Dedifferentiated amniotic fluid mesenchymal stem cell (primary cell): Measurements from ENCODE around the gene HOMER1.

Source experiments
- DNase-seq: peaks from one replicate; pipeline ENCODE4 v3.0.0-alpha.2; 2016; ENCODE audit errors: extremely low spot score

Gene HOMER1

DNA sequence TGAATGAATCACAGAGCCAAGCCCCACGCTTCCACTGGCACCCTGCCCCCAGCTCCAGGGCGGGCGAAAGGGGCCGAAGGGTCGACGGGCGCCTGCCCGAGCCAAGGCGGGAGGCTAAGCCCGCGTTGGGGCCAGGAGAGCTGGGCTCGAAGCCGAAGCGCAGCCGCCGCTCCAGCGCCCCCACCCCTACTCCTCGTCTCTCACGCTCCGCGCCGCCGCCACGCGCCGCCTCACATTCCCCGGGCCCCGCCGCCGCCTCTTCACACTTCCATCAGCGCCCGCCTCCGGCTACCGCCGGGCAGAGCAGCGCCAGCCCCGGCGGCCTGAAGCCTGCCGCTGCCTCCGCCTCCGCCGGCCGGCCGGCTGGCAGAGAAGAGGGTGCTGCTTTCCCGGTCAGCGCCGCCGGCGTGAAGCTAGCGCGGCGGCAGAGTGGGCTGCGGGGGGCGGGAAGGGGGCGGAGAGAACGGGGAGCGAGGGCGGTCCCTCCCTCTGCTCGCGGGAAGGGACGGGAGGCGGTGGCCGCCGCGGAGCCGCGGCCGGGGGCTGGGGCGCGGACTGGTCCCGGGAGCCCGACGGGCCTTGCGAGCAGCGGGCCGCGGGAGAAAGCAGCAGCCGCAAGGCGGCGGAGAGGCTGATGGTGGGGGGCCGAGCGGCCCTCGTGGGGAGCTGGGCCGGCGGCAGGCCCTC, at the start of gene HOMER1:
Gene HOMER1 (minus strand): TSS at position 431 of the 687 bp plus-strand sequence. CDS start 1,360 bp downstream, outside the sequence.
- peak; percentile 63 for DNase-seq

- no peak for DNase-seq
These were observed 49.3 kb upstream of the HOMER1 start for GRCh38 chr5:79563247-79563590.

DNA sequence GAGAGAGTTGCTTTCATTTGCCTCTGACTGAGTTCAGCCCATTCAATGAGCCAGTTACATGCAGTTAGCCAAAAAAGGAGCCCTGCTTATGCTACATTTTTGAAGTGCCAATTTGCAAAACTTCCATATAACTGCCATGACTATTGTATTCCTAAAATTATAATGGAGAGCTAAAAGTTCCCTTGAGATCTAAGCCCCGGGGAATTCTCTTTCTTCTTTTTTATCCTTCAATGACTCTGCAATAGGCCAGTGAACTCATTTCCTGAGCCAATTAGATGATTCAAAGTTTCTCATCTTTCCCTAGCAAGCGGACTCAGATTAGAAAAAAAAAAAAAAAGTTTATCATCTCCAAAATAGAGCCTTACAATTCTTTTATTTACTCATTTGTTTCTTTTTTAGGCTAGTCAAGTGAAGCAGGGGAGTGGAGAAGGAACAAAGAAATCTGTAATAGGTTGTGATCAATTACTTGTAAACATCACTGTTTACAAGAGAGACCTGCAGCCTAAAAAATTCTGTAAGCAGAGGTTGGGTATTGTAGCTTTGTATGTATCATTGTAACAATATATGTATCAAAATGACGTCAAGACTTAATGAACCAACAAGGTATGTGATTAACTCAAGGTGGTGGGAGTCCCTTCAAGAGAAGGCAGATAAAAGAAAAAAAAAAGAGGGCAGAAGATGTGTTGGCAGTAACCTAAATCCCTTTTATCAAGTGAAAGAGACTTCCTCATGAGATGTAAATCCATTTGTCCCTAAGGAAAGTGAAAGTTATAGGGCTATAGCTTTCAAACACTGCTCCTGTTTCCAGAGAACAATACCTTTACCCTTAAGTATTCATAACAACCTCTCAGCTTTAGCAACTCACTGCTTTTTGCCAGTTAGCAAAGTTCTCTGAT, 48.7 kb upstream of the HOMER1 start:
- peak; percentile 65 for DNase-seq

DNA sequence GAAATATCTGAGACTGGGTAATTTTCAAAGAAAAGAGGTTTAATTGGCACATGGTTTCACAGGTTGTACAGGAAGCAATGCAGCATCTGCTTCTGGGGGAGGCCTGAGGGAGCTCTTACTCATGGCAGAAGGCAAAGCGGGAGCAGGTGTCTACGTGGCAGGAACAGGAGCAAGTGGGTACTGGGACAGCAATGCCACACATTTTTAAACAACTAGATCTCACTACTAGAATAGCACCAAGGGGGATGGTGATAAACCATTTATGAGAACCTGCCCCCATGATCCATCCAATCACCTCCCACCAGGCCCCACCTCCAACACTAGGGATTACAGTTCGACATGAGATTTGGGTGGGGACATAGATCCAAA, 47.6 kb upstream of the HOMER1 start:
- DNase-seq, result no peak

DNA sequence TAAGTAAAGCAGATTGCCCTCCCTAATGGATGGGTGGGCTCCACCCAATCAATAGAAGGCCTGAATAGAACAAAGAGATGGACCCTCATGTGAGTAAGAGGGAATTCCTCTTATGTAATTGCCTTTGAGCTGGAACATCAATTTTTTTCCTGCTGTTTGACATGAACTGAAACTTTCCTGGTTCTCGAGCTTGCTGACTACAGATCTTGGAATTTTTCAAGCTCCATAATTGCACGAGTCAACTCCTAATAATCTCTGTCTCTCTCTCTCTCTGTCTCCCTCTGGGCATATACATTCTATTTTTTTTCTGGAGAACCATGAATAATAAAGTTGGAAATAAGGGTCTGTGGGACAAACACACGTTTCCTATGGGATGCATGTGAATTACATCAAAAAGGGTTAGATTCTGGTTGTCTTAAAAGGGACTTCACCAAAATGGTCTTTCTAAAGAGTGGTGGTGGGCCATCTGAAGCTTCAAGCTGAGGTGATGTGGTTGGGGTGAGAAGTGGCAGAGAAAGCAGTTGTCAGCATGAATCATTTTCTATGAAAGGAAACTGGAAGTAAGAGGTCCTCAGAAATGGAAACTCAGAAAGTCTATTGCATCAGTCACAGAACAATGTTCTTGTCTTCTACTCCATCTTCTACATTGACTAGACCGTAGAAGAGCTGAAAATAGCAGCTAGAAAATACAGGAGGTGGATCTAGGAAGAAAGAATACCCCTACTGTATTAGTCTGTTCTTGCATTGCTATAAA, 47.0 kb upstream of the HOMER1 start:
- peak; percentile 24 for DNase-seq

GRCh38 chr5:79555418-79555817, 41.5 kb upstream of the HOMER1 start:
- DNase-seq, result no peak

DNA sequence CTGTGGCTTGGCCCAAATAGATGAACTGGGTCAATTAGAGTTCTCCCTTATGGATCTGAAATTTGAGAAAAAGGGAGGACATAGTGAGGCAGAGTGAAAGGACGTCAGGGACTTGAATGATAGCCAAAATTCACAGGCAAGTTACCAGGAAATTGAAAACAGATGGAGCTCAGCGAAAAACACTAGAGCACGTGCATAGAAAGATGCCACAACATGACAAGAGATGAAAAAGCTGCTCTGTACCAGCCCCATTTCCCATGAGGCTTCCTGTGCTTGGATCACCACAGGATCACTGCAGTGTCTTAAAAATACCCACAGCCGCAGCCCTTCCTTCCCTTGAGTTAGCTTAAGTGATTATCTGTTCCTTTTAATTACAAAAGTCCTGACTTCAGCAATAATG, 39.0 kb upstream of the HOMER1 start:
- DNase-seq, result no peak

GRCh38 chr5:79547982-79548381, 34.0 kb upstream of the HOMER1 start:
- DNase-seq, result no peak

GRCh38 chr5:79547429-79547822, 33.5 kb upstream of the HOMER1 start:
- DNase-seq, result no peak

DNA sequence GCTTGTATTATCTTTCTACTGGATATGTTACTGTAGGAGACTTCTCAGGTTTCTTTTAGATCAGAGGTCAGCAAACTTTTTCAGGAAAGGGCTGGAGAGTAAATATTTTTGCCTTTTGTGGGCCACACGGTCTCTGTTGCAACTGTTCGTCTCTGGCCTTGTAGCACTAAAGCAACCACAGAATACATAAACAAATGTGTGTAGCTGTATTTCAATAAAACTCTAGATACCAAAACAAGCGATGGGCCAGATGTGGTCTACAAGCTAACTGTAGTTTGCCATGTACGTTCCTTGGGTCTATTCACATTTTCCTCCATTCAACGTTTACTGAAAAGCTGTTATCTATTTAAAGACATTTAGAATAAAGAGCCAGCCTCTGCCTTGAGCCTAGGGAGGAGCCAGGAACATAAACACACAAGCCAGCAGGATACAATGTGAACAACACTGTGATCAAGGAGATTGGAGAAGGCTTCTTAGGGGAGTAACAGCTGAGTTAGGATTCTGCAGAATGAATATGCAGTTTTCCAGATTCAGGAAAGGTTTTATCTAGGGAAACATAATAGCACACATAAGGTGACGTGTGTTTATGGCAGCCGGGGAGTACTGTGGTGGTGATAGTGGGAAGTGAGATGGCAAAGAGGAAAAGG, 33.0 kb upstream of the HOMER1 start:
- DNase-seq, result no peak

GRCh38 chr5:79544131-79544530, 30.2 kb upstream of the HOMER1 start:
- DNase-seq, result no peak

GRCh38 chr5:79540939-79541338, 27.0 kb upstream of the HOMER1 start:
- DNase-seq, result no peak

DNA sequence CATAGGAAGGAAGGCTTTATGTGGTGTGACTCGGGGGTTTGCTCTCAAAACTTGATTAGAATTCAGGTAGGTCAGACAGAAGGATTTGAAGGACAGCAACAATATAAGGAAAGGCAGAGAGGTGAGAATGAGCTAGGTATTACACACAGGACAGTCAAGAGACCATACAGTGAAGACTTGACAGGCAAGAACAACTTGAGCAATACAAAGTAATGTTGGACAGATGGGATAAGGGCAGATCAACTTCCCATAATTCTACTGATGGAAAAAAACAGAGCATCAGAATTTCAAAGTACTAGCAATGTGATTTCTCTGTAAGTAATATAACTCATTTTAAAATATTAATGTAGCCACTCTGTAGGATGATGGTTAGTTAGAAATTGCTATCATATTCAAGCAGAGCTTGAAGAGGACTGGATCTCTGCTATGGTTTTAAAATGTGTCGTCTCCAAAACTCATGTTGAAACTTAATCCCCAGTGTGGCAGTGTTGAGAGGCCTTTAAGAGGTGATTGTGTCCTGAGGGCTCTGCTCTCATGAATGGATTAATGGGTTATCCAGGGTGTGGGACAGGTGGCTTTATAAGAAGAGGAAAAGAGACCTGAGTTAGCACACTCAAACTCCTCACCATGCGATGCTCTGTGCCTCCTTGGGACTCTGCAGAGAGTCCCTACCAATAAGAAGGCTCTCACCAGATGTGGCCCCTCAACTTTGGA, 22.4 kb upstream of the HOMER1 start:
- no peak for DNase-seq

DNA sequence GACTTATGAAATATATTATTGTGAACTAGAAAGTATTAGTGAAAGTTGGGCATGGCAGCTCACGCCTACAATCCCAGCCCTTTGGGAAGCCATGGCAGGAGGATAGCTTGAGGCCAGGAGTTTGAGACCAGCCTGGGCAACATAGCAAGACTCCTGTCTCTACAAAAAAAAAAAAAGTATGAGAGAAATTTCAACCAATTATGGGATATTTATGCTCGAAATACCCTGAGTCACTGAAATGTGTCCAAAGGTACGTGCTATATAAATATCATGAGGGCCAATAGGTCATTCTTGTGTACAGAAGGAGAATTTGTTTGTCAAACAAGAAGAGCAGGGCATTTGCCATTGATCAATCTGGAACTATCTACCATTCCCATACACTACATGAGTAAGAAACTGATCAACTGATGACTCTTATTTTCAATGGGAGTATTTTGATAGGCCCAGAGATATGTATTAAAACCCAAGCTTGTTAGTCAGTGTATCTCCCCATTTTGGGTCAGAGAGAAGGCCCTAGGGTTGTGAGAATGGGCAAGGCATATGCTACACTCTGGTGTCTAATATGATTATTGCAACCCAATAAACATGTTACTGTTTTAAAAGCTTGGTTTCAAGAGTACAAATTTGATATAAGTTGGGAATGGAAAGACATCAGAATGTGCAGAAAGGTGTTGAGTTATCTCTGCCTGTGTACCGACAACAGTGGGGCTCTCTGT, 21.7 kb upstream of the HOMER1 start:
- DNase-seq, result no peak

DNA sequence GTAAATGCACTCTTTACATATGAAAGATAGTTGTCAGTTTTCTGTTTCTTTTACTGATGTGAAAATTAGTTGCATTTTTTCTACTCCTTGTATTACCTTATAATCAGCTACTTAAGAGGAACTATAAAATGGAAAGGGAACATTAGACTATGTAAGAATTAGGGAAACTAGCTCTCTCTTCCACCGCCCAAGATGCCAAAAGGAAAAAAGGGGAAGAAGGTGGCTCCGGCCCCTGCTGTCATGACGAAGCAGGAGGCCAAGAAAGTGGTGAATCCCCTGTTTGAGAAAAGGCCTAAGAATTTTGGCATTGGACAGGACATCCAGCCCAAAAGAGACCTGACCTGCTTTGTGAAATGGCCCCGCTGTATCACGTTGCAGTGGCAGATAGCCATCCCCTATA, 15.2 kb upstream of the HOMER1 start:
- DNase-seq, result no peak

GRCh38 chr5:79527431-79527830, 13.5 kb upstream of the HOMER1 start:
- no peak for DNase-seq

DNA sequence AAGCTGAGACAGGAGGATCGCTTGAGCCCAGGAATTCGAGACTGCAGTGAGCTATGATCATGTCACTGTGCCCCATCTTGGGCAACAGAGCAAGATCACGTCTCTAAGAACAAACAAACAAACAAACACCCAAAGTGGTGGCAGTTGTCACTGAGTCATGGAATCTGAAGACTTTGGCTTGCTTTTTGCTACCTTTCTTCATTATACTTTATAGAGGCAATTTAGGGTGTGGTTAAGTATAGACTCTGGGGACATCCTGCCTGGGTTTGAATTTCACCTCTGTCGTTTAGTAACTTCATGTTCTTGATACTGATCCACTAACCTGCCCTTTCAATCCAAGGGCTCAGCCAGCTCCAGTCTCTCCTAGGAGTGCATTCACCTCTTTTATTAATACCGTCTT, 13.0 kb upstream of the HOMER1 start:
- DNase-seq, result no peak

GRCh38 chr5:79526493-79526892, 12.6 kb upstream of the HOMER1 start:
- DNase-seq, result no peak

- no peak for DNase-seq
These were observed 7.2 kb upstream of the HOMER1 start for GRCh38 chr5:79521156-79521555.

GRCh38 chr5:79518718-79519117, 4.8 kb upstream of the HOMER1 start:
- no peak for DNase-seq

GRCh38 chr5:79517601-79518000, 3.7 kb upstream of the HOMER1 start:
- DNase-seq, result no peak
